OCI-LY7 (cell line): Measurements from ENCODE around the gene PSMG3.

ENCODE experiments used
- EZH2phosphoT487 ChIP-seq: fragments of 200-600 bp; sonication (generic); IDR thresholded peaks from 2 replicates; pipeline ENCODE4 v1.6.1; 2018; ENCODE audit warnings: low read depth, borderline replicate concordance, mild to moderate bottlenecking, mixed run types, antibody characterized with exemption, low read length, moderate library complexity, mixed read lengths
- TF ChIP-seq, protein P1 (sequence below): fragments of 200-600 bp; sonication (generic); conservative IDR thresholded peaks from 2 replicates; pipeline ENCODE4 v1.5.1; 2014; ENCODE audit warnings: mild to moderate bottlenecking, antibody characterized with exemption, low read length, moderate library complexity, mixed read lengths

GRCh38 chr7:1618475-1618874 lies 48.6 kb upstream of the PSMG3 start:
- TF ChIP-seq, protein P1, sequence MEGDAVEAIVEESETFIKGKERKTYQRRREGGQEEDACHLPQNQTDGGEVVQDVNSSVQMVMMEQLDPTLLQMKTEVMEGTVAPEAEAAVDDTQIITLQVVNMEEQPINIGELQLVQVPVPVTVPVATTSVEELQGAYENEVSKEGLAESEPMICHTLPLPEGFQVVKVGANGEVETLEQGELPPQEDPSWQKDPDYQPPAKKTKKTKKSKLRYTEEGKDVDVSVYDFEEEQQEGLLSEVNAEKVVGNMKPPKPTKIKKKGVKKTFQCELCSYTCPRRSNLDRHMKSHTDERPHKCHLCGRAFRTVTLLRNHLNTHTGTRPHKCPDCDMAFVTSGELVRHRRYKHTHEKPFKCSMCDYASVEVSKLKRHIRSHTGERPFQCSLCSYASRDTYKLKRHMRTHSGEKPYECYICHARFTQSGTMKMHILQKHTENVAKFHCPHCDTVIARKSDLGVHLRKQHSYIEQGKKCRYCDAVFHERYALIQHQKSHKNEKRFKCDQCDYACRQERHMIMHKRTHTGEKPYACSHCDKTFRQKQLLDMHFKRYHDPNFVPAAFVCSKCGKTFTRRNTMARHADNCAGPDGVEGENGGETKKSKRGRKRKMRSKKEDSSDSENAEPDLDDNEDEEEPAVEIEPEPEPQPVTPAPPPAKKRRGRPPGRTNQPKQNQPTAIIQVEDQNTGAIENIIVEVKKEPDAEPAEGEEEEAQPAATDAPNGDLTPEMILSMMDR, result no peak
- no peak for TF ChIP-seq EZH2phosphoT487
